GM12892 (cell line): ENCODE data around the gene POU2F3.

Experiments
- DNase-seq: peaks from one replicate; pipeline ENCODE4 v3.0.0; 2011; ENCODE audit not compliant: insufficient read length
- FAIRE-seq: peaks from 2 replicates; lab custom pipeline; 2011; peaks lifted over from hg19 to GRCh38; lab: Jason Lieb, UNC
- POLR2A ChIP-seq: IDR thresholded peaks from 2 replicates; pipeline ENCODE4 v1.6.1; 2011; ENCODE audit warnings: low read depth, low read length, control low read depth
- POLR2AphosphoS5 ChIP-seq: IDR thresholded peaks from 2 replicates; pipeline ENCODE4 v1.6.1; 2011; ENCODE audit warnings: low read depth, low read length, control low read depth
- TAF1 ChIP-seq: IDR thresholded peaks from 2 replicates; pipeline ENCODE4 v1.6.1; 2011; ENCODE audit warnings: low read depth, mild to moderate bottlenecking, control low read depth, low read length, borderline replicate concordance

POU2F3 gene

DNA sequence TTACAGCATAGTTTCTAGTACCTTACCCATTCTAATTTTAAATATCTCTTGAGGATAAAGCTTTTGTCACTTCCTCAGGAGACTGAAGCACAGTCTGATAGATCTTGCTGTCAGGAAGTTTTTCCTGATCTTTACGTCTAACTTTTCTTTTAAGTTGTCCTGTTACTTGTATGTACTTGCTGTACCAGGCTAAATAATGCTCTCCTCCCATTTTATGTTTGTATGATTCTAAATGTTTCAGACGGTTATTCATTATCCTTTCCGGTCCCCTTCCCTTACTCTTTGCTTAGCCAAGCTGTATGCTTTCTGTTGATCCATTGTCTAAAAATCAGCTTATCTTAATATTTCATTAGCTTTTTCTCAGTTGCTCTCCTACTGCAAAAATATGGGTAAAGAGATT is 102.3 kb downstream of the POU2F3 start:
- FAIRE-seq, result no peak
- no peak for DNase-seq

DNA sequence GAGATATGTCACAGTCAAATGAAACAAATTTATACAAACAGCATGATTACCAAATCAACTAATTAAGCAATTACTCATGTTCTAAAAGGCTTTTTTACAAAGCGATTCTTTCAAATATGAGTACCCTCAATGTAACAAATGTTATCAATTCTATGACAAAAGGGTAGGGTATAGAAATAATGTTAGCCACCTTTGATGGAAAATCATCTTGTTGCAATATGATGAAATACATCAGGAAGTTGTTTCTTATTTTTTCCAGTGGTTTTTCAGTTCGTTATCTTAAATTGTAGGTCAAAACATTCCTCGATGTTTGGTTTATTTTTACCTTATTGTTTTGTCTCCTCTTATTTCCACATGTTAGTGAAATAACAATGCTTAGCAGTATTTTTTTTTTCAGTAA is 102.7 kb downstream of the POU2F3 start:
- TF ChIP-seq POLR2AphosphoS5 (no peak), POLR2A (no peak), TAF1 (no peak)
- peak; percentile 70 for FAIRE-seq
- no peak for DNase-seq

More for the DNA sequence above, 102.3 kb downstream of the POU2F3 start:
- TF ChIP-seq TAF1 (no peak), POLR2AphosphoS5 (no peak), POLR2A (no peak)

DNA sequence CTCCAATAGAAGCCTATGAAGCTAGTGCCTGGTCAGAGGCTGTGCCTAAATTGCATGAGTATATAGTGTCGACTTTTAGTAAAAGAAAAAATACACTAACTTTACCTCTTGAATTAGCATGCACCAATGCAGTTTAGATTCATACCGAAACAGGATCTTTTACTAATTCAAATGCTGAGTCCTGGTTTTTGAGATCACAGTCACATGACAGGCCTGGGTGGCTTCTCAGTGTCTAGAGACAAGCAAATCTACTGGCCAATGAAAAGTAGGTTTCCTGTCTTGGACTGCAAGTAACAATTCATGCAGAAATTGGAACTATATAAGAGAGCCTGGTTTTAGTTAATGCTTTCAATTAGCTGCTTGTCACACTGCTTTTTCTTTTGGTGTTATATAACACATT is 103.5 kb downstream of the POU2F3 start:
- no peak for TF ChIP-seq POLR2AphosphoS5
- no peak for TF ChIP-seq POLR2A
- TF ChIP-seq TAF1, result no peak
- DNase-seq (peak; percentile 28), FAIRE-seq (peak; percentile 96)

DNA sequence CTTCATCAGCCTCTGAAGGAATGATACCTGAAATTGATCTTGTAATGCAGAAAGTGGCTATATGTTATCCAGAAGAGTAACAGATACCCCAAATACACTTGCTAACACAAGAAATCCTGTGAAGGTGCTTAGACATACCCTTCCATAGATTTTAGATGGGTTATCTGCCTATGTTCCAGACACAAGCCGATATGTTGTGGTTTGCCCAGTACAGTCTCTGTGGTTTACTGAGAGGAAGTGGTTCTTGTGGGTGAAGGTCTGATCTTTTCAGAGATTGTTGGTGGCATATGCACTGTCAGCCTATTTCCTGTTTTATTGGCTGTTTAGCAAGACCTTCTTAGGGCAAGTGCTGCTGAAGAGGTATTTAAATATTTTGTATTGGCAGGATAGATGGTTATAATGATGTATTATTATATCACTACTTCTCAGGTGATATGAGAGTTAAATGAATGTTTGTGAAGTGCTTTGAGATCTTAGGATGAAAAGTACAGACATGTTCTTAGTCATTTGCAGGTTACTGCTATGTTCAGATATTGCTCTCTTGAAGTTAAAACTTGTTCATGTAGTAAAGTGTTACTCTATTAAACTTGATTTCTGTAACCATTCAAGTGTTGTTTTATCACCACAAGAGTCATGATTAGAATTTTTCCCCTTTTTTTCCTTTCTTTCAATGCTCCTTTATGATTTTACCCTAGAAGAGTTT is 104.5 kb downstream of the POU2F3 start:
- peak; percentile 42 for DNase-seq
- TF ChIP-seq POLR2A (no peak), POLR2AphosphoS5 (no peak), TAF1 (no peak)
- peak; percentile 100 for FAIRE-seq

DNA sequence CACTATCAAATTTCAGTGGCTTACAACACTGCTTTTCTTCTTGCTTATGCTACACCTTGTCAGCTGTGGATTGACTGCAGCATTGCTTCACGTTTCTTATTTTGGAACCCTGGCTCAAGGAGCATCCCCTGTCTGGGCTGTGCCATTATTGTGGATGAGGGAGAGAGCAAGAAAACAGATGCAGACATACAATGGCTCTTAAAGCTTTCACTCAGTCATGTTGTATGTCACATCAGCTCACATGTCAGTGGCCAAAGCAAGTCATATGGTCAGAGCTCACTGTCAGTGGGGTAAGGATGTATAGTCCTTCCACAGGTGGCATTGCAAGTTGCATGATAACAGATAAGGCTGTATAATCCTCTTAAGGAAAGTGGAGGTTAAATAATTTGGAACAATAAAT is 106.3 kb downstream of the POU2F3 start:
- FAIRE-seq (peak; percentile 81), DNase-seq (no peak)
- TF ChIP-seq TAF1 (no peak), POLR2AphosphoS5 (no peak), POLR2A (no peak)

DNA sequence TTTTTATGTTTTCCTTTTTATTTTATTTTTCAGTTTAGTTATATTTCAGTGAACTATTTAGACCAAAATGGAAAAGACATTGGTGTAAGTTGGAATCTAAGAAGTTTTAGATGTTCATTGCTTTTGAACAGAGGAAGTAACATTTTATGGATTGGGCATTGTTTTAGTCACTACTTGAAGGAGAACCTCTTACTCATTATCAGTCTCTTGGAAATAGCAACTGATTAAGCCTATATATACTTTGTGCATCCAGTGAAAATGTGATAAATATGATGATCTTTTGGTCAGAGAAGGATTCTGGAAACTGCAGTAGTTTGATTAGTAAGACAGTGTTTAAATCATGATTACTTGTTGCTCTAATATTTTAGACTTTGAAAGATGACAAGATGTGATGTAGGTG is 110.7 kb downstream of the POU2F3 start:
- TF ChIP-seq POLR2AphosphoS5, result no peak
- no peak for TF ChIP-seq POLR2A
- TF ChIP-seq TAF1, result no peak
- DNase-seq, result no peak
- no peak for FAIRE-seq

DNA sequence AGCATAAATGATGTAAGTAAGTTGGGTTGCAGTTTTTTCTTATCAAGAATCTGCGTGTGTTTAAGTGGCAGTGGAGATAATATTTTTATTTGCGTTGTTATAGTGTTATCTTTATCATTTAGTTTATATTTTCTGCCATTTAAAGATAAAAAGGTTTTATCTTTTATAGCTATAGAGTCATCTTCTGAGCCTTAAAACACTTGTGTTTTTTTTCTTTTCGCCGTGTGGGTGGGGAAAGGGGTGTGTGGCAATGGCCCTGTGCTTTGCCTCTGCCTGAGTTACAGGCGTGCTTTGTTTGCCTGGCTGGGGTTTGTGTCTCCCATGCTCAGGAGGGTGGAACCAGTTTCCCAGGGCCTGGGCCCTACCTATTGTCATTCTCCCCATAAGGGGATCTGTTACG is 112.5 kb downstream of the POU2F3 start:
- TF ChIP-seq POLR2A, result no peak
- TF ChIP-seq TAF1, result no peak
- no peak for TF ChIP-seq POLR2AphosphoS5
- FAIRE-seq, result no peak

DNA sequence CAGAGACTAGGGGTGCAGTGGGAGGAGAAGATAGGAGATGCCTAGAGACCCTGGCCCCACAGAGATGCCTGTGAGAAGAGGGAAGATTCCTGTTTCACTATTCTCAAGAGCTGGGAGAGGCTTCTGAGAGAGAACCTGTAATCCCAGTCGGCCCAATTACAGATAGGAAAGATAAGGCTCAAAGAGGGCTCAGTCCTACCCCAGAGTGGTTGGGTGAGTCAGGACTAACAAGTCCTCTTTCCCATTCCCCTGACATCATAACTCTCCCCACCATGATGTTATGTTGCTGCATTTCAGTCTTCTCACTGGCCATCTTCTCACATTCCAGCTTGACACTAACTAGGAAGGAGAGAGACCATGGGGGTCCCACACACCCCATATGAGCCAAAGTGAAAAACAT is 114.1 kb downstream of the POU2F3 start:
- no peak for TF ChIP-seq POLR2A
- TF ChIP-seq TAF1, result no peak
- TF ChIP-seq POLR2AphosphoS5, result no peak
- no peak for FAIRE-seq
- no peak for DNase-seq

More for the DNA sequence above, 112.5 kb downstream of the POU2F3 start:
- DNase-seq, result no peak

DNA sequence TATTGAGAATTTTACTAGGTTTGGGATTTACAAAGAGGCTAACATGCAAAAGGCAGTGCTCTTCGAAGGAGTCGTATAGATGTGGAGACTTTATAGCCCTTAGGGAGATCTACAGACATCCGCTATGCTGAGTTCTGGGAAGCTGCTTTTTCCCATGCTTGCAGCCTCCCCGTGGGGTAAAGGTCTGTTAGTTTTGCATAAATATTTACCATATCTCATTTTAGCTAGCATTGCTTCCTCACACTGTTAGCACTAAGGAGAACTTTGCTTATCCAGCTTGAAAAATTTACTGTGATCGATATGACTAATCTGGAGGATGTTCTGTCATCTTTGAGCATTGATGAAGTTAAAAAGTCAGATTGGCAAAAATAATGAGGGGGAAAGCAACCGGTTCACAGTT is 114.8 kb downstream of the POU2F3 start:
- DNase-seq (no peak), FAIRE-seq (no peak)
- no peak for TF ChIP-seq POLR2A
- no peak for TF ChIP-seq POLR2AphosphoS5
- no peak for TF ChIP-seq TAF1

DNA sequence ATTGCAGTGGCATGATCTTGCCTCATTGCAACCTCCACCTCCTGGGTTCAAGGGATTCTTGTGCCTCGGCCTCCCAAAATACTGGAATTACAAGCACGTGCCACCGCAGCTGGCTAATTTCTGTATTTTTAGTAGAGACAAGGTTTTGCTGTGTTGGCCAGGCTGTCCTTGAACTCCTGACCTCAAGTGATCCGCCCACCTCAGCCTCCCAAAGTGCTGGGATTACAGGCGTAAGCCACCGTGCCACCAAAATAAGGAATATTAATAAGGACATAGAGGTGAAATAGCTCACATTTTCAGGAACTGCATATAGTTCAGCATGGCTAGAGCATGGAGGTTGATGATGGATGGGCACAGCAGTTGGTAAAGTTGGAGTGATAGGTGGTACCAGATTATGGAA is 117.7 kb downstream of the POU2F3 start:
- TF ChIP-seq POLR2AphosphoS5 (no peak), TAF1 (no peak), POLR2A (no peak)
- FAIRE-seq (no peak), DNase-seq (no peak)

DNA sequence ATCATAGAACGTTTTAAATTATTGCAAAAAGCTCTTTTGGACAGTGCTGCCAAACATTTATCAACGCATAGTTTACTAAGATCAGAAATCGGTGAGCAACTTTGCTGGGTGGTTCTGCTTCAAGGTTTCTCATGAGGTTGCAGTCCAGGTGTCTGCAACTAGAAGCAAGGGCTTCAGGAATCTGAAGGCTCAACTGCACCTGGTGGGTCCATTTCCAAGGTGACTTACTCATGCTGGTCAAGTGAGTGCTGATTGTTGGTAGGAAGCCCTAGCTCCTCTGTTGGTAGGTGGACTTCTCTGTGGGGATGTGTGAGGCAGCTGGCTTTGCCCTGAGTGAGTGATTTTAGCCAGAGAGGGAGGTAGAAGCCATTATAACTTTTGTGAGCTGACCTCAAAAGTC is 118.8 kb downstream of the POU2F3 start:
- TF ChIP-seq POLR2AphosphoS5 (no peak), POLR2A (no peak), TAF1 (no peak)
- FAIRE-seq (no peak), DNase-seq (no peak)

DNA sequence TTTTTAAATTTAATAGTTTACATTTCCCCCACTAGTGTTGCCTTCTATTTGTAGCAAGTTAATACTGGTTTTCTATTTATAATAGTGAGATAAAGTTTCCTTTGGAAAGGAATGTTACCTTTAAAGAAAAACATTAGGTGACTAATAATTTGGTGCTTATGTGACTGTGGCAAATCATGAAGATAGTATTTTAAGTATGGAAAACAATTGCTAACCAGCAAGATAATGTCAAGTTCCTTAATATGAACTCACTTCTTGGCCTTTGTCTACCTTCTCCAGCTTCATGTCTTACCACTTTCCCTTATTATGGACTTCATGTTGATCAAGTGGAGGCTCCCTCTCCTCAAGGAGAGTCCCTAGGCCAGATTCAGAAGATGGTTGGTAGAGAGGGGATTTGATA is 123.5 kb downstream of the POU2F3 start:
- DNase-seq, result no peak
- FAIRE-seq, result no peak
- TF ChIP-seq TAF1 (no peak), POLR2AphosphoS5 (no peak), POLR2A (no peak)

DNA sequence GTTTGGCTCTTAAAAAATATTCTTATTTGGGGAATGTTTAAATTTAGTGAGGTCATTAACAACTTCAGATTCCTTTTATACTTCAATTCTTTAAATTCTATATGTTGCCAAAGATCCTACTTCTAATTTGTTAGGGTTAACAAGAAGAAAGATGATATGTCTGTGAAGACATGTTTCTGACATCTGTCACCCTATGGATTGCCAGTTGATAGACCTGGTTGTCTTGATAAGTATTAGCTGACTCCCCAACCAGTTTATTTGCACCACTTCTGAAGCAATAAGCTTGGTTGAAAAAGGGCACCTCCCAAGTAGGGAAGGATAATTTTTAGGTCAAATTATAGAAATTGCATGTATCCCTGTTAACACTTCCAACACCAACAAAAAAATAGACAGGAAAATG is 125.6 kb downstream of the POU2F3 start:
- FAIRE-seq (peak; percentile 48), DNase-seq (no peak)
- TF ChIP-seq TAF1 (no peak), POLR2AphosphoS5 (no peak), POLR2A (no peak)
